ENCODE results near the gene AGAP5. TPM values are rescaled to one million over a fixed set of nuclear protein-coding genes. Genes with fewer than 3 reads are reported as not detected.
"Not testable (repeated sequence)": the region's sequence is repeated elsewhere in the genome, so short reads cannot be mapped to it uniquely, and the experiment has no call there.

Gene AGAP5
- total and polyA plus RNA-seq, 9 of the 15 experiments (the other 6 are each of a cell fraction or from before 2014, with no cell fraction given): 0.32 to 7.5 (median 5.3) TPM

DNA sequence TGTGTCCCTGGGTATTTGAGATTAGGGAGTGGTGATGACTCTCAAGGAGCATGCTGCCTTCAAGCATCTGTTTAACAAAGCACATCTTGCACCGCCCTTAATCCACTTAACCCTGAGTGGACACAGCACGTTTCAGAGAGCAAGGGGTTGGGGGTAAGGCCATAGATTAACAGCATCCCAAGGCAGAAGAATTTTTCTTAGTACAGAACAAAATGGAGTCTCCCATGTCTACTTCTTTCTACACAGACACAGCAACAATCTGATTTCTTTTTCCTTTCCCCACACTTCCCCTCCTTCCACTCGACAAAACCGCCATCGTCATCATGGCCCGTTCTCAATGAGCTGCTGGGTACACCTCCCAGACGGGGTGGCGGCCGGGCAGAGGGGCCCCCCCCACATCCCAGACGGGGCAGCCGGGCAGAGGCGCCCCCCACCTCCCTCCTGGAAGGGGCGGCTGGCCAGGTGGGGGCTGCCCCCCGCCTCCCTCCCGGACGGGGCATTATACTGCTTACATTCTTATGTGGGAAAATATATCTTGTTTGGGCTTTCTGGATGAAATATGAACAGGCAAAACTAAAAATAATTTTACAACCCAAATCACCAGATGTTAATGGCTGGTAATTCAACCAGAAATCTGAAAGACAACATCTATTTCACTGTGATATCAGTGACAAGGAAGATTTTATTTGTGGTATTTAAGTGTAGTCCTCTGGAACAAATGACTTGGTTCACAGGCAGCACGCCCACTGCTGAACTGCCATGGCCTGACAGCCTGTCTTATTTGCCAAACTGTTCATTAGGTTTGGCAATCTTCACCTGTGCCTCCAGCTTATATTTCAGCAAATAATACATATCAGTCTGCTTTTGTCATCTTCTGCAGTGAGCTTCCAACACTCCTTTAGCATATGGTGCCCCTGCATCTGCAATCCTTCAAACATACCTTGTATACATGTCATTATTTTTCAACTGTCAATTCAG lies 17.6 kb upstream of the AGAP5 start (continued):
- TF ChIP-seq SMAD4 (CRISPR knock-in tag; conservative IDR thresholded peaks at IDR 0.05): peak; percentile 47; the same call in 1 of the 2 replicates

DNA sequence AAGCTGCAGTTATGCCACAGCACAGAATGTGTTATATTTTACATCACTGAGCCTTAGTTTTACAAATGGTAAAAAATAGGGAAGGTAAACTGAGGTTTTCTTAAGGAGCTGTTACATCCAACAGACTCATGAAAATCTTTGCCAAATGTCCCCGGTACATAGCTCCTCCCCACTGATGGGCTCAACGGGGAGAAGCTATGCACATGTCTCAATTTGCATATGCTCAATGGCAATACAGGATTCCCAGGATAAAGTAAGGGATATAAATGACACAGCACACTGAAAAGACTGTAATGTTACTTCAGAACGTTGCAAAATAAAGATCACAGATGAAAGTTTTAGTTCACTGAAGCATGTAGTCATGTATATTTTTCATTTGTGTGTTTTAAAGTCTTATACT lies 16.6 kb upstream of the AGAP5 start:
- CTCF ChIA-PET (ENCODE audit: low intra/inter-chr PET ratio); BruUV-seq (replicated peaks); DNase-seq (ENCODE audit: extremely low read depth in 1 of 4, low spot score in 3 of 4); H3K9ac ChIP-seq (ENCODE audit: insufficient read depth in 1 of 2, low read depth in 2 of 2, low read length in 2 of 2); H3K9me1 ChIP-seq (ENCODE audit: control insufficient read depth, insufficient read depth, low read length); H3K79me2 ChIP-seq (ENCODE audit: control insufficient read depth, insufficient read depth, low read length); H2AFZ ChIP-seq (ENCODE audit: low read depth, low read length); in situ Hi-C loops (cut with MboI); H3K27me3 ChIP-seq (ENCODE audit: control insufficient read depth in 2 of 2, insufficient read depth in 2 of 2, low read length in 2 of 2); H4K20me1 ChIP-seq (replicated peaks; ENCODE audit: control insufficient read depth, insufficient read depth, low read length); FAIRE-seq; intact Hi-C loops (cut with micrococcal nuclease); H3K4me3 ChIP-seq; H3K9me3 ChIP-seq (replicated peaks; ENCODE audit: control insufficient read depth, insufficient read depth, low read depth, low read length): not testable (repeated sequence)
- peak overlapping the region; percentile 17; the same call in 1 of the 2 replicates for H3K4me2 ChIP-seq (ENCODE audit: insufficient read depth, low read length)
- peaks cover 58% of the 10 kb centered on the region for H3K36me3 ChIP-seq (ENCODE audit: control insufficient read depth, insufficient read depth, low read length)
- POLR2A ChIA-PET: interaction anchor here (0.6 kb wide), 1 partner anchor 17 kb away, joined by 3 read pairs; no protein-coding TSS in a partner anchor
- 4% methylated on average over 3 of the region's 3 CpGs for WGBS (ENCODE audit: insufficient coverage, low coverage, missing lambda C conversion rate)
- H3K4me1 ChIP-seq (replicated peaks in 1 of 2; ENCODE audit: control insufficient read depth in 2 of 2, insufficient read depth in 2 of 2, low read length in 2 of 2): peaks cover 8 to 15% of the 10 kb centered on the region in 2 experiments
- peak; percentile 61 for ATAC-seq
- H3K27ac ChIP-seq (ENCODE audit: extremely low read depth, low read depth, low read length): peak overlapping the region; percentile 42; the same call in 2 of the 3 replicates
